WERI-Rb-1 (cell line): Measurements from ENCODE around the gene PAGR1.

Experiments used
- DNase-seq: peaks from one replicate; pipeline ENCODE4 v3.0.0-alpha.2; 2020
- H3K27ac ChIP-seq: fragments of 250-450 bp; sonication (Bioruptor Pico); 2 replicates; pipeline ENCODE4 v1.5.1; 2020; ENCODE audit warnings: mild to moderate bottlenecking, moderate library complexity
- H3K27me3 ChIP-seq: fragments of 250-450 bp; sonication (Bioruptor Pico); 2 replicates; pipeline ENCODE4 v1.5.1; 2021; ENCODE audit warnings: mild to moderate bottlenecking, low read depth, moderate library complexity; ENCODE audit not compliant: insufficient read depth, severe bottlenecking
- H3K36me3 ChIP-seq: fragments of 250-450 bp; sonication (Bioruptor Pico); 2 replicates; pipeline ENCODE4 v1.5.1; 2020; ENCODE audit warnings: mild to moderate bottlenecking, moderate library complexity
- H3K4me3 ChIP-seq: 2 replicates; pipeline ENCODE4 v1.5.1; 2011; ENCODE audit warnings: low read depth, mild to moderate bottlenecking, control low read depth, low read length
- H3K9me3 ChIP-seq: fragments of 250-450 bp; sonication (Bioruptor Pico); 2 replicates; pipeline ENCODE4 v1.5.1; 2021; ENCODE audit warnings: mild to moderate bottlenecking, moderate library complexity; ENCODE audit not compliant: severe bottlenecking
- TF ChIP-seq, protein P1 (sequence below): IDR thresholded peaks from 2 replicates; pipeline ENCODE4 v1.5.1; 2011; ENCODE audit warnings: low read depth, mild to moderate bottlenecking, control low read depth, inconsistent platforms, low read length

PAGR1 gene

DNA sequence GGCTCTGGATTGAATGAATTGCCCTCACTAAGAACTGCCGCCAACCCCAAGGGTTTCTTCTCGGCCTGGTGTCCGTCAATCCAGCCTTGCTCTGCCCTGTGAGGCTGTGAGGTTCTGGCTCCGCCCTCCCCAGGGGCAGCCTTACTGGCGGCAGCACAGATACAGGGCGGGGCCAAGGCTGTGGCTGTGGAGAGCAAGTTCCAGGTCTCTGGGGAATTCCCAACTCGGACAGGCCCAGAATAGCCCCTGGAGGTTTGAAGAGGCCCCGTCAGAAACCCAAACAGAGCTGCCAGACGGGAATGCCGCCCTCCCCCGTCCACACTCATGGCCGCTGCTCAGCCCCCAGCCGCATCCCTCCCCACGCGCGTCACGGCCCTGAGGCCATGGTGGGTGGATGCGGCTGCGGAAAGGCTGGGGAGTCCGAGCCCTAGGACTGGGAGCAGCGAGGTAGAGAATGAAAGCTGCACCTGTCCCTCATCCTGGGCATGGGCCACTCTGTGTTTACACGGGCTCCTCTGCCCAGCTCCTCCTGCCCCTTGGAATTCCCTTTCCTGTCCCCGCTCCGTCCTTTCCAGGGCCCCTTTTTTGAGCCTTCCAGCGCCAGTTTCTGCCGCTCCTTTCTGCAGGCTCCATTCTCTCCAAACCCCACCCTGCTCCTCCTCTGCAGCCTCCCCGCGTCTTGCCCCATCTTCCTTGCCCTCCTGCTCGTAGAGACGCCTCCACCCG is 4.6 kb upstream of the PAGR1 start:
- Histone ChIP-seq H3K9me3 (no peaks in the 10 kb centered on the region), H3K27ac (peak overlapping the region; percentile 94), H3K36me3 (peaks cover 32% of the 10 kb centered on the region), H3K27me3 (no peaks in the 10 kb centered on the region), H3K4me3 (peak overlapping the region; percentile 78)
- TF ChIP-seq, protein P1, sequence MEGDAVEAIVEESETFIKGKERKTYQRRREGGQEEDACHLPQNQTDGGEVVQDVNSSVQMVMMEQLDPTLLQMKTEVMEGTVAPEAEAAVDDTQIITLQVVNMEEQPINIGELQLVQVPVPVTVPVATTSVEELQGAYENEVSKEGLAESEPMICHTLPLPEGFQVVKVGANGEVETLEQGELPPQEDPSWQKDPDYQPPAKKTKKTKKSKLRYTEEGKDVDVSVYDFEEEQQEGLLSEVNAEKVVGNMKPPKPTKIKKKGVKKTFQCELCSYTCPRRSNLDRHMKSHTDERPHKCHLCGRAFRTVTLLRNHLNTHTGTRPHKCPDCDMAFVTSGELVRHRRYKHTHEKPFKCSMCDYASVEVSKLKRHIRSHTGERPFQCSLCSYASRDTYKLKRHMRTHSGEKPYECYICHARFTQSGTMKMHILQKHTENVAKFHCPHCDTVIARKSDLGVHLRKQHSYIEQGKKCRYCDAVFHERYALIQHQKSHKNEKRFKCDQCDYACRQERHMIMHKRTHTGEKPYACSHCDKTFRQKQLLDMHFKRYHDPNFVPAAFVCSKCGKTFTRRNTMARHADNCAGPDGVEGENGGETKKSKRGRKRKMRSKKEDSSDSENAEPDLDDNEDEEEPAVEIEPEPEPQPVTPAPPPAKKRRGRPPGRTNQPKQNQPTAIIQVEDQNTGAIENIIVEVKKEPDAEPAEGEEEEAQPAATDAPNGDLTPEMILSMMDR, result no peak
- DNase-seq, result peak; percentile 98

DNA sequence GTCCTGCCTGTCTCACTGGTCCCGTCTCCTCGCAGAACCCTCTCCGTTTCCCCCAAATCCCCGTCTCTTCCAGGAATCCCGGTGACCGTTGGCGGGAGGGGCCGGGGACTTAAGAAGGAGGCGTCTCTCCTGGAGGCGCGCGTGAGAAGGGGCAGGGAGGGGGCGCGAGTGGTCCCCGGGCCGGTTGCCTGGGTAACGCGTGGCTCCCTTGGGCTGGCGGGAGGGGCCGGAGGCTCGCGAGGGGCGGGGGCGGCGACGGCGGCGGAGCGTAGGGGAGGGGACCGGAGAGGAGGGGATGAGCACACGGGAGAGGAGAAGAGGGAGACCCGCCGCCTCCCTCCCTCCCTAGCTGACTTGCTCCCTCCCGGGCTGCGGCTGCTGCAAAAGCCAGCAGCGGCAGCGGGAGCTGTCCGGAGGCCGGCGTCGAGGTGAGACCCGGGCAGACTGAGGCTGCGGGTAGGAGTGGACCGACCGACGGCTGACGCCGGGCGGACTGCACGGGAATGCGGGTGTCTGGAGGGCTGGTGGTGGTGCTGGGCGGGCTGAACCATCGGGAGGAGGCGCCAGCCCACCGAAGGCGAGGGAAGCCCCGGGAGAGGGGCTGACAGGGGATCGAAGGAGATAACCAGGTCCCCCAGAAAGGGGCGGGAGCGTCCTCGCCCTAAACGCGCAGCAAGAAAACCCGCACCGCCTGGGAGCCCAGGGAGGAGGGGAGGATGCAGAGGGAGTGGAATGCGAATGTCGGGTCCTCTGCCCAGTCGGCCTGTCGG is 3.9 kb upstream of the PAGR1 start, which contains the start of gene PRRT2:
Gene PRRT2, plus strand, starts transcription at position 298 of the 770 bp plus-strand sequence. CDS start 862 bp downstream, outside the sequence.
- no peaks in the 10 kb centered on the region for H3K27me3 ChIP-seq
- H3K9me3 ChIP-seq, result no peaks in the 10 kb centered on the region
- H3K27ac ChIP-seq, result peak within 1 kb of the TSS; percentile 94
- H3K4me3 ChIP-seq, result peak within 1 kb of the TSS; percentile 78
- peaks cover 32% of the 10 kb centered on the region for H3K36me3 ChIP-seq
- TF ChIP-seq, protein P1, result no peak
- peak; percentile 93 for DNase-seq

DNA sequence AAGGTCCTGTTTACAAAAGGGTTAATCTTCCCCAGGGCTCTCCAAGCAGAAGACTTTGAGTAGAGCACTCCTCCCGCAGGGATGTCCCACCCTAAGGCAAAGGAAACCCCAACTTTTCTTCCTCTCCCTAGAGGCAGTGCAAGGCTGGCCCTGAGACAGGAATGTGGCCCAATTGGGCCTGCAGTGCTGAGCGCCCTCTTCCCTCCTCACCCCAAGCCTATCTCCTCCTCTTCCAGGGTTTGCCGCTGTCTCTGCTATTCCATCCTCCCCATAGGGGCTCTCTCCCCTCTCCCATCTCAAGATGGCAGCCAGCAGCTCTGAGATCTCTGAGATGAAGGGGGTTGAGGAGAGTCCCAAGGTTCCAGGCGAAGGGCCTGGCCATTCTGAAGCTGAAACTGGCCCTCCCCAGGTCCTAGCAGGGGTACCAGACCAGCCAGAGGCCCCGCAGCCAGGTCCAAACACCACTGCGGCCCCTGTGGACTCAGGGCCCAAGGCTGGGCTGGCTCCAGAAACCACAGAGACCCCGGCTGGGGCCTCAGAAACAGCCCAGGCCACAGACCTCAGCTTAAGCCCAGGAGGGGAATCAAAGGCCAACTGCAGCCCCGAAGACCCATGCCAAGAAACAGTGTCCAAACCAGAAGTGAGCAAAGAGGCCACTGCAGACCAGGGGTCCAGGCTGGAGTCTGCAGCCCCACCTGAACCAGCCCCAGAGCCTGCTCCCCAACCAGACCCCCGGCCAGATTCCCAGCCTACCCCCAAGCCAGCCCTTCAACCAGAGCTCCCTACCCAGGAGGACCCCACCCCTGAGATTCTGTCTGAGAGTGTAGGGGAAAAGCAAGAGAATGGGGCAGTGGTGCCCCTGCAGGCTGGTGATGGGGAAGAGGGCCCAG is 3.0 kb upstream of the PAGR1 start:
- Histone ChIP-seq H3K36me3 (peaks cover 29% of the 10 kb centered on the region), H3K9me3 (no peaks in the 10 kb centered on the region), H3K27me3 (no peaks in the 10 kb centered on the region), H3K27ac (peak overlapping the region; percentile 94), H3K4me3 (peak overlapping the region; percentile 78)
- TF ChIP-seq, protein P1, result no peak
- no peak for DNase-seq

GRCh38 chr16:29813644-29814562 is 2.0 kb upstream of the PAGR1 start:
- Histone ChIP-seq H3K36me3 (peaks cover 29% of the 10 kb centered on the region), H3K27me3 (no peaks in the 10 kb centered on the region), H3K4me3 (no peak overlapping the region; the same call in 1 of the 2 replicates), H3K9me3 (no peaks in the 10 kb centered on the region), H3K27ac (peak overlapping the region; percentile 97)
- TF ChIP-seq, protein P1, result no peak
- DNase-seq, result no peak

DNA sequence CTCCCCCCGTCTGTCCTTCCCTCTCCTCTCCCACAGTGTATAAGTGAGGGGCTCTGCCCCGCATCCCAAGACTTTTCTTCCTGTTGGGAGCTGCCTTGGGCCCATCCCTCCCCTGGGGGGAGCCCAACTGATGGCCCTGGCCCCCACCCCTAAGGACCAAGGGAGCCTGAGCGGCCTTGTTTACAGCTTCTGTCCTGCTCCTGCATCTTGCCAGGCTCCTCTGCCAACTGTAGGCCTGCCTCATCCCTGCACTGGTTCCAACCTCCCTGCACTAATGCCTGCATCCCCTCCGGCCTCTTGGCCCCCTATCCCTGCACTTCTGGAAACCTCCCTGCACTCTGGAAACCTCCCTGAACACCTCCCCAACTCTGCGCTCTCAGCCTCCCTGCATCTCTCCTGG is 1.4 kb upstream of the PAGR1 start:
- no peak overlapping the region for H3K4me3 ChIP-seq

More for the DNA sequence above, 1.4 kb upstream of the PAGR1 start:
- TF ChIP-seq, protein P1, result no peak
- Histone ChIP-seq H3K36me3 (peaks cover 30% of the 10 kb centered on the region), H3K27me3 (no peaks in the 10 kb centered on the region), H3K9me3 (no peaks in the 10 kb centered on the region), H3K27ac (peak overlapping the region; percentile 97)
- DNase-seq, result no peak
